Frontal cortex (tissue), 4 donors: ENCODE measurements around the gene PTH. TPM values are rescaled to one million over a fixed set of nuclear protein-coding genes. Genes with fewer than 3 reads are reported as not detected.

Experiments
- DNase-seq, 2 donors: peaks; one replicate each; pipeline ENCODE4 v3.0.0; 2012; ENCODE audit warnings: low spot score in 2 of 2
- FAIRE-seq: peaks from 2 replicates; lab custom pipeline; 2012; peaks lifted over from hg19 to GRCh38; lab: Jason Lieb, UNC
- total RNA-seq: library from RNA; depleted of rRNA; stranded (reverse); fragments of >200 nt; gene quantifications from one replicate; pipeline ENCODE4 v1.2.3, GENCODE V29; 2014
- donor health status: control.
- donor health status: control.
- donor health status: control.

The PTH gene
- total RNA-seq = not detected

DNA sequence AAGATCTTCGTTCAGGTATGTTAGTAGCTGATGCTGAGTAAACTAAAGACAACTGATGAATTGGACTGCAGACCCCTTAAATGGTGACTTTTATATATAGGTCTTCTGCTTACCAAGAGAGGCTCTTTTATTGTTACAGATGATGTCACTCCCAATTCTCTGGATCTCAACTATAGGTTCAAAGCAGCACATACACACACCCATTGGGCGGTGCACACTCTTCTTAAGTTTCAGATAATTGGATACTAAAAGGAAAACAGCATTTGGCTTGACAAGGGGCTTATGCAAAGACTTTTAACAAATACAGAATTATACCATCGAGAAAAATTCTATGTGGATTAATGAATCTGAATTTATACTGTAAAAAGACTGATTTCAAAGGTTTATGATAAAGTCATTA lies at the start of gene PTH:
TSS of gene PTH (minus strand) at position 69 of the 400 bp plus-strand sequence. CDS start 3,142 bp downstream, outside the sequence.
- DNase-seq = no peak
- FAIRE-seq = no peak

- no peak for FAIRE-seq
- no peak for DNase-seq
These were observed 42.2 kb upstream of the PTH start for GRCh38 chr11:13538044-13538443.

- FAIRE-seq (no peak), DNase-seq (no peak)
These were observed 40.0 kb upstream of the PTH start for GRCh38 chr11:13535819-13536218.

DNA sequence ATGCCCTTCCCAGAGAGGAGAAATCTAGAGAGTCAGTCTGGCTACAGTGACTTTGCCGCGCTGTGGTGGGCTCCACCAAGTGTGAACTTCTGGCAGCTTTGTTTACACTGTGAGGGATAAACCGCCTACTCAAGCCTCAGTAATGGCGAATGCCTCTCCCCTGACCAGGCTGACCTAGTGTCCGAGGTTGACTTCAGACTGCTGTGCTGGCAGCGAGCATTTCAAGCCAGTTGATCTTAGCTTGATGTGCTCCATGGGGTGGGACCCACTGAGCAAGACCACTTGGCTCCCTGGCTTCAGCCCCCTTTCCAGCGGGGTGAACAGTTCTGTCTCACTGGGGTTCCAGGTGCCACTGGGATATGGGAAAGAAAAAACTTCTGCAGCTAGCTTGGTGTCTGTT lies 38.6 kb upstream of the PTH start:
- FAIRE-seq = no peak
- DNase-seq = no peak

GRCh38 chr11:13525257-13525656 lies 29.5 kb upstream of the PTH start:
- no peak for DNase-seq
- FAIRE-seq = no peak

DNA sequence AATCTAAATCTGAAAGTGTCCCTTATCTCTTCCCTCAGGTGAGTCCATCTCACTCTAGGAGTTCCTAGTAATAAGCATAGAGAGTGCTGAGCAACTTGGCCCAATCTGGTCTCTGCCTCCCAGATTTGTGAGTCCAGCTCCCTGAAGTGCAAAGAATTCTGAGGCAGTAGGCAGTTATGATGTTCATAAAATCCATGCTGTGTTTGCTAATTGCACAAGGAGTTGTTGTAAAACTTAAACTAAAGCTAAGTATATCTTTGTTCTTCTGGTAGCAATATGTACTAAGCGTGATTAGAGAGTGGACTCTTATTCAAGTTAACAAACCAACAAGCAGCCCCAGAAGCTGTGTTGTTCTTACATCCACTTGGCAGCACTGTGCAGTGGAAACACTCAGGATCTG lies 7.6 kb upstream of the PTH start:
- FAIRE-seq = no peak

DNA sequence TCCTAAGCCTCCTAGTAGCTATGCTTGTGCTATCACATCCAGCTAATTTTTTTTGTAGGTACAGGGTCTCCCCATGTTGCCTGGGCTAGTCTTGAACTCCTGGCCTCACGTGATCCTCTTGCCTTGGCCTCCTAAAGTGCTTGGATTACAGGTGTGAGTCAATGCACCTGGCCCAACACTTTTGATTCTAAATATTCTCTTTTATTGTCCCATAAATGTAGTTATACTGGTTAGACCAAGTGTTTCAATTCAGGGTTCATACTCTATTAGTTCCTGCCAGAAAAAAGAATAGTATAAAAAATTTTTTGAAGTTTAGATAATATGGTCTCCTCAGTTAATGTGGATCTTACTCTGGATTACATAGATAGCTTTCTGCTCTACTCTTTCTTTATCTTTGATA lies 6.7 kb upstream of the PTH start:
- DNase-seq (no peak), FAIRE-seq (no peak)

More for the DNA sequence above, 7.6 kb upstream of the PTH start:
- no peak for DNase-seq

DNA sequence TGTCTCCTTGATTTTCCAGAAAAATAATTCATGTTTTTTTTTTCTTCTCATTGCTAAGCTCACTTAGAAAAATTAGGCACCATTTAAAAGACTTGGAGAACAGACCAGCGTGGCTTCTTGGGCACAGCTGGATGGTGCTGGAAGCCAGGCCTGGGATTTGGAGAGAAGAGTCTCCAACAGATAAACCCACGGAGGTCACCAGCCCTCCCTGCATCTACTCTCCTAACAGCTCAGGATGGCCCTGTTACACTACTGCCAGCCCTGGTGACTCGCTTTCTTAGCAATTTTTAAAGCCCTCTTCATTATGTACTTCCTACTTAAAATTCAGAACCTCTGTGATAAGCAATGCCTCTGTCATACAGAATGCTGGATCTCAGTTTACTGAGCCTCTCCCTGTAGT lies 1.7 kb downstream of the PTH start:
- no peak for FAIRE-seq
- no peak for DNase-seq

DNA sequence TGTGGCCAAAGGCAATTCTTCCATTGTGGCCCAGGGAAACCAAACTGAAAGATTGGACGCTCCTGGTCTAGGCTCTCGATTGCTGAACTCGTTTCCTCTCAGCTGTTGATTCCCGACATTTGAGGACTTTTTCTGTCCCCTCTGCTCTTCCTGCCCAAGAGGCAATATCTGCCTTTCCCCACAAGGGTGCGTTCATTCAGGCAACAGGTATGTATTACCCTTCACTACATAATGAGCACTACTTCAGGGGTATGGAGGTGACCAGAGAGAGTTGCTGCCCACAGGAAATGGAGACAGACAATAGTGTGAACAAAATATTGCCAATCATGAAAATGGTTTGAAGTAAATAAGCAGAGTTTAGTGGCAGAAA lies 8.2 kb downstream of the PTH start:
- no peak for DNase-seq
- no peak for FAIRE-seq

DNA sequence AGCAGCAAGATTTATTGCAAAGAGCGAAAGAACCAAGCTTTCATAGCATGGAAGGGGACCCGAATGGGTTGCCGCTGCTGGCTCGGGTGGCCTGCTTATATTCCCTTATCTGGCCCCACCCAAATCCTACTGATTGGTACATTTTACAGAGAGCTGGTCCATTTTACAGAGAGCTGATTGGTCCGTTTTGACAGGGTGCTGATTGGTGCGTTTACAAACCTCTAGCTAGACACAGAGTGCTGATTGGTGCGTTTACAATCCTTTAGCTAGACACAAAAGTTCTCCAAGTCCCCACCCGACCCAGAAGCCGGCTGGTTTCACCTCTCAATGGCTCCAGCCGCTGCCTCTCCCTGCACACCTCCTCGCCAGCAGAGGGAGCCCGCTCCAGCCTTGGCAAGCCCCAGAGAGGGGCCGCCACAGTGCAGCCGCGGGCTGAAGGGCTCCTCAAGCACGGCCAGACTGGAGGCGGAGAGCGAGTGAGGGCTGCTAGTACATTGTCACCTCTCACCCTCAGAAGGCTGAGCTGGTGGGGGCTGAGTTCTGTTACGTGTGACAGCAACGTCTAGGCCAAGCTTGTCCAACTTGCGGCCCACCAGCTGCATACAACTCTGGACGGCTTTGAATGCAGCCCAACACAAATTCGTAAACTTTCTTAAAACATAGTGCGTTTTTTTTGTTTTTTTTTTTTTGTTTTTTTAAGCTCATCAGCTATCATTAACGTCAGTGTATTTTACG lies 8.7 kb downstream of the PTH start:
- no peak for FAIRE-seq

DNA sequence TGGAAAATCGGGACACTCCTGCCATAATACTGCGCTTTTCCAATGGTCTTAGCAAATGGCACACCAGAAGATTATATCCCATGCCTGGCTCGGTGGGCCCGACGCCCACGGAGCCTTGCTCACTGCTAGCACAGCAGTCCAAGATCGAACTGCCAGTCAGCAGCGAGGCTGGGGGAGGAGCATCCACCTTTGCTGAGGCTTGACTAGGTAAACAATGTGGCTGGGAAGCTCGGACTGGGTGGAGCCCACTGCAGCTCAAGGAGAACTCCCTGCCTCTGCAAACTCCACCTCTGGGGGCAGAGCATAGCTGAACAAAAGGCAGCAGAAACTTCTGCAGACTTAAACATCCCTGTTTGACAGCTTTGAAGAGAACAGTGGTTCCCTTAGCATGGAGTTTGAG lies 15.6 kb downstream of the PTH start:
- DNase-seq = no peak
- no peak for FAIRE-seq

More for the DNA sequence above, 8.7 kb downstream of the PTH start:
- DNase-seq = no peak

GRCh38 chr11:13479688-13480087 lies 16.1 kb downstream of the PTH start:
- FAIRE-seq (no peak), DNase-seq (no peak)

DNA sequence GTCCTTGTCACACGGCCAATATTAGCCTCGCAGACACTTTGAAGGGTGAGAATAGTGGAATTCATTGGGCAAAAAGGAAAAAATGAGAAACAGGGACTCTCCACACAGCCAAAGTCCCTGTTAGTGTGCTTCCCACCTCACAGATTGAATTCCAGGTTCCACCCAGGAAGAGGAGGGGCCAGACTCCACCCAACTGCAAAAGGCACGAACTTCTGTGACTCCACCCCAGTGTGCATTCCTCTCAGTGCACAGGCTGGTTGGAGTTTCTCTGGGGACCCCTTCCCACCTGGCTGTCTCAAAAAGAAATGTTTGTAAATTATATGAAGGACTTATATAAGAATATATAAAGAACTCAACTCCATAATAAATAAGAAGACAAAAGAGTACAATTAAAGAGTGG lies 20.7 kb downstream of the PTH start:
- DNase-seq (no peak), FAIRE-seq (no peak)

GRCh38 chr11:13473013-13473722 lies 22.6 kb downstream of the PTH start:
- FAIRE-seq (no peak), DNase-seq (no peak)

DNA sequence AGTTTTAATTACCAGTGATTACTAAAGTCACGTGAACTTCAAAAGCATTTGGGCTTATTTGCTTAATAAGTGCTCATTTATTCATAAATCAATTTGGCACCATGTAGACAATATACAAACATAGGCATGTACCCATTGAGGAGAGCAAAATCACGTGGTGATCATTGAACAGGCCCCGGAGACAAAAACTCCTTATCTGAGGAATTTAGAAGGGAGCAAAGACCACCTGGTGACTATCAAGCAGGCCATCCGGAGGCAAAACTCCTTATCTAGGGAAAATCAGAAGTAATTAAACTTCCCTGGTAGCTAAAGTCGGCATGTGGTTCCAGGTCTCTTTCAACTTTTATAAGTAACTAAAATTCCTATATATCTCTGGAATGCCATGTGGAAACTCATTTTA lies 27.0 kb downstream of the PTH start:
- no peak for DNase-seq
- no peak for FAIRE-seq

- FAIRE-seq (no peak), DNase-seq (peak in 1 of 2 donors; percentile 24)
These were observed 29.9 kb downstream of the PTH start for GRCh38 chr11:13465909-13466371.

DNA sequence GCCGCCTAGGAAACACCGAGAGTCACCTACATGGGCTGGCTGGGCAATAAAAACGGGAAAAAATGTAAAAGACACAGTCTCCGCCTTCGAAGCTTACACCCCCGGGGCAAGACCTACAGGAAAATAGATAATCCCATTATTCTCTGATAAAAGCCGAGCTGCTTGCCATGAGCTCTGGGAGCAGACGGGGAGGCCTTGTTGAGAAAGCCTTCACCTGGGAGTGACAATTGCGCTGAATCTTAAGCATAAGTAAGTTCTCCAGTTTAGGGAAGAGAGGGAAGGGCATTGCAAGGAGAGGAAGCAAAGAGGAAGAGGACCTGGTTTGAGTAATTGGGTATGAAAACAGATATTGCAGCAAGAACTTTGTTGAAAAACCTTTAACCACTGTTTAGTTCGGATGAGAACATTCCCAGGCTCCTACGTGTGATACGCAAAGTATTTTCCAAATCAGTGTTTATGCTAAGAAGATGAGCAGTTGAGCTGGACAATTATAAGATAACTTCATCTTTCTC lies 32.0 kb downstream of the PTH start:
- FAIRE-seq = no peak

GRCh38 chr11:13462901-13463778 lies 32.7 kb downstream of the PTH start, which contains the start of gene BTBD10:
TSS of gene BTBD10 (minus strand) at chr11:13463222. CDS start at chr11:13445124, 18,098 bp downstream.
- DNase-seq (peak; percentile 74 to 90), FAIRE-seq (no peak)

More for the DNA sequence above, 32.0 kb downstream of the PTH start:
- DNase-seq = no peak

GRCh38 chr11:13462311-13462900 lies 33.4 kb downstream of the PTH start:
- DNase-seq (peak in 1 of 2 donors; percentile 22), FAIRE-seq (no peak)

GRCh38 chr11:13461291-13461690 lies 34.5 kb downstream of the PTH start:
- FAIRE-seq (no peak), DNase-seq (no peak)
